Lower leg skin (tissue), 4 donors: ENCODE data around the gene PDGFD. TPM values are rescaled to one million over a fixed set of nuclear protein-coding genes. Genes with fewer than 3 reads are reported as not detected.

ENCODE experiments used
- DNase-seq, 2 donors: peaks; one replicate each; pipeline ENCODE4 v3.0.0-alpha.2; 2019; ENCODE audit warnings: low spot score in 2 of 2
- H3K4me3 ChIP-seq: fragments of 200-600 bp; sonication (generic); 2 replicates; pipeline ENCODE4 v1.5.1; 2017; ENCODE audit warnings: mild to moderate bottlenecking, low read depth; ENCODE audit not compliant: poor library complexity, severe bottlenecking
- CTCF ChIP-seq, 3 donors: fragments of 450-650 bp; IDR thresholded peaks; one replicate each; pipeline ENCODE4 v1.5.1; 2016; ENCODE audit warnings: antibody characterized with exemption in 3 of 3, mild to moderate bottlenecking in 3 of 3, moderate library complexity in 2 of 3
- POLR2A ChIP-seq, 2 donors: fragments of 450-650 bp; IDR thresholded peaks; one replicate each; pipeline ENCODE4 v1.6.1; 2016 to 2017; ENCODE audit warnings: antibody characterized with exemption in 2 of 2, mild to moderate bottlenecking in 1 of 2, moderate library complexity in 1 of 2
- whole genome bisulfite sequencing, 2 donors: methylation state at CpG; one replicate each; pipeline ENCODE4 v1.1.5; 2018; 5-methylcytosine and 5-hydroxymethylcytosine counted together
- intact Hi-C: fragments of 100-400 bp; cut with DNase I; formaldehyde crosslinking; loops from one replicate; pipeline ENCODE4 v1.15.0; 2023; ENCODE audit warnings: low total_unique reads
- total RNA-seq, 4 donors: library from RNA; depleted of rRNA; stranded (reverse); fragments of >200 nt; gene quantifications; one replicate each; pipeline ENCODE4 v1.1.0, GENCODE V29; 2016

PDGFD gene
- total RNA-seq, 4 donors from 2014 or later, result 6.8 to 15.1 (median 10.5) TPM

- intact Hi-C loops, result no loop called here
- TF ChIP-seq CTCF (IDR thresholded peaks at IDR 0.05) (no peak), POLR2A (IDR thresholded peaks at IDR 0.05) (no peak)
- no peak for DNase-seq
- WGBS, 2 donors, result 52 to 64% methylated on average over 2 of the region's 2 CpGs
- no peak overlapping the region for H3K4me3 ChIP-seq
Measured at GRCh38 chr11:104089481-104089880, 74.5 kb downstream of the PDGFD start.

GRCh38 chr11:104086621-104087020, 77.3 kb downstream of the PDGFD start:
- WGBS, 2 donors, result 79 to 90% methylated on average over 5 of the region's 5 CpGs
- DNase-seq, result no peak
- TF ChIP-seq POLR2A (IDR thresholded peaks at IDR 0.05) (no peak), CTCF (IDR thresholded peaks at IDR 0.05) (no peak)
- intact Hi-C loops, result no loop called here
- H3K4me3 ChIP-seq, result no peak overlapping the region

GRCh38 chr11:104078995-104079394, 85.0 kb downstream of the PDGFD start:
- intact Hi-C loops, result no loop called here
- no peak for TF ChIP-seq POLR2A (IDR thresholded peaks at IDR 0.05)
- no peak for TF ChIP-seq CTCF (IDR thresholded peaks at IDR 0.05)

GRCh38 chr11:104078245-104078644, 85.7 kb downstream of the PDGFD start:
- no peak for DNase-seq
- TF ChIP-seq CTCF (IDR thresholded peaks at IDR 0.05) (no peak), POLR2A (IDR thresholded peaks at IDR 0.05) (no peak)
- no peak overlapping the region for H3K4me3 ChIP-seq
- WGBS, 2 donors, result 73 to 84% methylated on average over 4 of the region's 4 CpGs
- intact Hi-C loops, result no loop called here

More at GRCh38 chr11:104078995-104079394, 85.0 kb downstream of the PDGFD start:
- no peak overlapping the region for H3K4me3 ChIP-seq
- DNase-seq, result no peak

- TF ChIP-seq POLR2A (IDR thresholded peaks at IDR 0.05) (no peak), CTCF (IDR thresholded peaks at IDR 0.05) (no peak)
- DNase-seq, result no peak
- H3K4me3 ChIP-seq, result no peak overlapping the region
- WGBS, 2 donors, result 65 to 79% methylated on average over 2 of the region's 2 CpGs
- intact Hi-C loops, result no loop called here
Measured at GRCh38 chr11:104076455-104076854, 87.5 kb downstream of the PDGFD start.

GRCh38 chr11:104075706-104076105, 88.2 kb downstream of the PDGFD start:
- DNase-seq, result no peak
- no peak overlapping the region for H3K4me3 ChIP-seq
- intact Hi-C loops, result no loop called here
- WGBS, 2 donors, result 86 to 89% methylated on average over 4 of the region's 4 CpGs
- no peak for TF ChIP-seq CTCF (IDR thresholded peaks at IDR 0.05)
- no peak for TF ChIP-seq POLR2A (IDR thresholded peaks at IDR 0.05)
